HT-29 (cell line): ENCODE measurements around the gene GLYAT. TPM values are rescaled to one million over a fixed set of nuclear protein-coding genes. Genes with fewer than 3 reads are reported as not detected.
"Not testable (repeated sequence)": the region's sequence is repeated elsewhere in the genome, so short reads cannot be mapped to it uniquely, and the experiment has no call there.

Source experiments
- DNase-seq: peaks from one replicate; pipeline ENCODE4 v3.0.0-alpha.2; 2015; ENCODE audit warnings: low spot score
- total RNA-seq: library from RNA; depleted of rRNA; stranded (reverse); fragments of >200 nt; shearing (Covaris generic); gene quantifications from 2 replicates; pipeline ENCODE4 v1.2.3, GENCODE V29; 2014; rRNA removed

GLYAT gene
- total RNA-seq, 1 experiment from 2014 or later = not detected

DNA sequence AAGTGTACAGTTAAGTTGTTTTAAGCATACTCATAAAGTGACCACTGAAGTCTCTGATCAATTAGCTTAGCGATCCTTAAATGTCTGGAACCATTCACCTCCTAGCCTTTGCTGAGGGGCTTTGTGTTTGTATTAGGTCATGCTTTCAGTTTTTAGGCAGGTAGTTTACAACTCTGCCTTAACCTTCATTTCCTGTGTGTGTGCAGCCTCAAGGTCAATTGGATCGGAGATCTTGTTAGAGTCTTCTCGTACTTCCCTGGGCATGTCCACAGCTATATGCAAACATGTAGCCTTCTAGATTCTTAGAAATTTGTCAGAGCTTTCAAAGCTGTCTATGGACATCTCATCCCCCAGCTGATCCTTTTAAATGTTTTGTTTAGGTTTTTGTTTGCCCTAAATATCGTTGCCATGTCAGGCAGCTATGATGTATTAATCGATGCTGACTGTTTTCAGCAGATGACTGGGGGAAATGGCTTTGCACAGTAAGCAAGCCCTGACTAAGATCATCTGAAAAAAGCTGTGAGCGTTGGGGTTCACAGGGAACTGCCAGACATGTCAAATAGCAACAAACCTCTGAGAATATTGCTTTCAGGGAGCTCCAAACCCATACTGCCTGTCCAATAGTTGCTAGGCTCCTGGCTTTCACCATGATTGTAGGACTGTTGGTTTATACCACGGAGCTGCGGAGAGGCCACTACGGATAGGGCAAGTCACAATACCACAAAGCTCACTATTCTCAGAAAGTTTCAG is 45.6 kb downstream of the GLYAT start:
- no peak for DNase-seq

DNA sequence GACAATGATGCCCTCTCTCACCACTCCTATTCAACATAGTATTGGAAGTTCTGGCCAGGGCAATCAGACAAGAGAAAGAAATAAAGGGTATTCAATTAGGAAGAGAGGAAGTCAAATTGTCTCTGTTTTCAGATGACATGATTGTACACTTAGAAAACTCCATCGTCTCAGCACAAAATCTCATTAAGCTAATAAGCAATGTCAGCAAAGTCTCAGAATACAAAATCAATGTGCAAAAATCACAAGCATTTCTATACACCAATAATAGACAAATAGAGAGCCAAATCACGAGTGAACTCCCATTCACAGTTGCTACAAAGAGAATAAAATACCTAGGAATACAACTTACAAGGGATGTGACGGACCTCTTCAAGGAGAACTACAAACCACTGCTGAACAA is 49.1 kb downstream of the GLYAT start:
- DNase-seq = not testable (repeated sequence)

- DNase-seq = not testable (repeated sequence)
These were observed 54.2 kb downstream of the GLYAT start for GRCh38 chr11:58677536-58677935.

GRCh38 chr11:58676563-58677135 is 55.1 kb downstream of the GLYAT start:
- no peak for DNase-seq

DNA sequence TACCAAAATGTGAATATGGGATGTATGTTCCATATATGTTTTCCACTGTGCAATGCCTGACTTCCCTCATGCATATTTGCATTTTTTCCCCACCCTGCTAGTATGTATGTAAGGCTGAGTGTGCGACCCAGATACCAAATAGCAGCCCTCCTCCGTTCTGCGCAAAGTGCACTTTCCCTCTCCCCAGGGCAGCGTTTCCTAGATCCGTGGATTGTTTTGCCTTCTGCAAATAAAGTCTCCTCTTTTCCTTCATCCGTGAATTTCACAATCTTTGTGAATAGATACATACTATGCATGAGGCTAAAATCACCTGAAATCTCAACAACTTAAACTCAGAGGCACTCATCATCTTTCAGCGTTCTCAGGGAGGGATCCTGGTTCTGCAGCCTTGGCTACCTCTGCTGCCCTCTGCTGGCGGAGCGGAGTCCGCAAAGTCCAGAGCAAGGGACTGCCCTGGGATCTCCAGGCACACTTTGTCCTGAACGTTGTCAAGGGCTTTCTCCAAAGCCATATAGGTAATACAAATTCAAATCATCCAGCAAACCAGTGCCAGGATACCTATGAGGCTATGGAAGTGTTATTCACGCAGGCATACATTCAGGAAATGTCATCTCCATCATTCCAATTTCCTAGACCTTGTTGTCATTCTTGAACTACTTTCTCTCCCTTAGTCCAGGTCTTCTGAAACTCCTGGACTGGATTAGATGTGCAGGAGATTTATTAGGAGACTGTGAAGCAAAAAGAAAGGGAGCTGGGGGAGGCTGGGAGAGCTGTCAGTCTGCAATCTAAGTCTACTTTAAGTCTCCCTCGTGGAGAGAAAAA is 56.2 kb downstream of the GLYAT start:
- DNase-seq = peak; percentile 86

- DNase-seq = no peak
These were observed 57.1 kb downstream of the GLYAT start for GRCh38 chr11:58674609-58675008.

GRCh38 chr11:58671983-58672633 is 59.6 kb downstream of the GLYAT start:
- no peak for DNase-seq

- peak; percentile 70 for DNase-seq
These were observed 71.7 kb downstream of the GLYAT start for GRCh38 chr11:58659910-58660570.

DNA sequence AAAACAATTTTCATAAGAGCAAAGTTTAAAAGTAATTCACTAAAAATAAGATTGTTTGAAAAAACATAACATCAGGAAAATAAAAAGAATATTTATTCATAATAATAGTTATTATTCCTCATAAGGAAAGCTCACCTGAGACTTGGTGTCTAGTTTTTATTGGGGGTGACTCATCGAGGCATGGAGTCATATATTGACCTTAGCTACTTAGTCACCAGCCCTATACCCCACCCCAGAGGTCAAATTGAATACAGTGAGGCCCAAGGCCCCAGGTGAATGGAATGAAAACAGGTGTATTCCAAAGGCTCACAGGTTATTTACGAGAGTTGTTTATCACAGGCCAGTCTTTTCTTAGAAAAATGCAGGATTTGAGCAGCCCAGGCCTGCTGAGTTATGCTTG is 72.3 kb downstream of the GLYAT start:
- DNase-seq = peak; percentile 93

Other genes with a start within 250 kb of the GLYAT start
- gene OR5B21, start 223.8 kb downstream of the GLYAT start, total RNA-seq = not detected in 2 replicates
- 1.1 and 1.7 TPM in 2 replicates for gene LPXN, start 156.1 kb downstream of the GLYAT start, total RNA-seq
- gene ZFP91, start 152.9 kb downstream of the GLYAT start, total RNA-seq = 42.8 TPM in 2 replicates
- gene CNTF, start 109.3 kb downstream of the GLYAT start, total RNA-seq = 1.3 and 1.6 TPM in 2 replicates
- gene GLYATL2, start 112.8 kb upstream of the GLYAT start, total RNA-seq = not detected in 2 replicates
- gene GLYATL1, start 207.5 kb upstream of the GLYAT start, total RNA-seq = not detected in 2 replicates